ENCODE data around the gene COL6A1. TPM values are rescaled to one million over a fixed set of nuclear protein-coding genes. Genes with fewer than 3 reads are reported as not detected.

Gene COL6A1
- total RNA-seq, 2 experiments from 2014 or later: 8.0 to 8.5 TPM

- ChIA-PET POLR2A (interaction anchor here (1.1 kb wide), 1 partner anchor 9 kb away, joined by 4 read pairs; no protein-coding TSS in a partner anchor), CTCF (no interaction called here)
- Histone ChIP-seq H3K4me3 (ENCODE audit: low read length) (peak overlapping the region; percentile 47), H3K9me3 (ENCODE audit: control insufficient read depth in 1 of 2, insufficient read depth in 1 of 2, low read length in 2 of 2) (peaks cover 0 to 8% of the 10 kb centered on the region in 2 experiments), H3K27me3 (ENCODE audit: control insufficient read depth in 1 of 2, insufficient read depth in 2 of 2, low read length in 2 of 2) (peaks cover 5 to 6% of the 10 kb centered on the region in 2 experiments), H3K36me3 (ENCODE audit: insufficient read depth, low read length) (no peaks in the 10 kb centered on the region), H3K4me1 (ENCODE audit: insufficient read depth, low read length) (peaks cover 32% of the 10 kb centered on the region), H3K27ac (ENCODE audit: low read depth in 1 of 2, low read length in 2 of 2) (no peak overlapping the region)
- Mint-ChIP-seq H3K27ac (no peak overlapping the region), H3K4me3 (peak overlapping the region; percentile 76), H3K27me3 (peaks cover 4% of the 10 kb centered on the region), H3K9me3 (no peaks in the 10 kb centered on the region), H3K36me3 (ENCODE audit: low read depth) (no peaks in the 10 kb centered on the region), H3K4me1 (ENCODE audit: low read depth) (peaks cover 5% of the 10 kb centered on the region)
- intact Hi-C loops (cut with DNase I, micrococcal nuclease): loop anchor here in 1 of 2 experiments (5.0 to 10.0 kb wide), 4 partner anchors 95 to 427 kb away; partner anchors contain the start of gene PCBP3
- ATAC-seq (ENCODE audit: poor library complexity): peak; percentile 5
- DNase-seq: peak in 1 of 14 experiments; percentile 39
- TF ChIP-seq, protein P1, sequence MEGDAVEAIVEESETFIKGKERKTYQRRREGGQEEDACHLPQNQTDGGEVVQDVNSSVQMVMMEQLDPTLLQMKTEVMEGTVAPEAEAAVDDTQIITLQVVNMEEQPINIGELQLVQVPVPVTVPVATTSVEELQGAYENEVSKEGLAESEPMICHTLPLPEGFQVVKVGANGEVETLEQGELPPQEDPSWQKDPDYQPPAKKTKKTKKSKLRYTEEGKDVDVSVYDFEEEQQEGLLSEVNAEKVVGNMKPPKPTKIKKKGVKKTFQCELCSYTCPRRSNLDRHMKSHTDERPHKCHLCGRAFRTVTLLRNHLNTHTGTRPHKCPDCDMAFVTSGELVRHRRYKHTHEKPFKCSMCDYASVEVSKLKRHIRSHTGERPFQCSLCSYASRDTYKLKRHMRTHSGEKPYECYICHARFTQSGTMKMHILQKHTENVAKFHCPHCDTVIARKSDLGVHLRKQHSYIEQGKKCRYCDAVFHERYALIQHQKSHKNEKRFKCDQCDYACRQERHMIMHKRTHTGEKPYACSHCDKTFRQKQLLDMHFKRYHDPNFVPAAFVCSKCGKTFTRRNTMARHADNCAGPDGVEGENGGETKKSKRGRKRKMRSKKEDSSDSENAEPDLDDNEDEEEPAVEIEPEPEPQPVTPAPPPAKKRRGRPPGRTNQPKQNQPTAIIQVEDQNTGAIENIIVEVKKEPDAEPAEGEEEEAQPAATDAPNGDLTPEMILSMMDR (IDR thresholded peaks at IDR 0.05): no peak
Observed at GRCh38 chr21:45982092-45982757, 655 bp downstream of the COL6A1 start.

- peak in 2 of 14 experiments; percentile 4 to 33 for DNase-seq
- ChIA-PET CTCF (interaction anchor here (1.2 kb wide), 1 partner anchor 9 kb away, joined by 5 read pairs; no protein-coding TSS in a partner anchor), POLR2A (interaction anchor here (1.1 kb wide), 1 partner anchor 10 kb away, joined by 4 read pairs; no protein-coding TSS in a partner anchor)
- Histone ChIP-seq H3K27me3 (ENCODE audit: control insufficient read depth in 1 of 2, insufficient read depth in 2 of 2, low read length in 2 of 2) (peaks cover 2 to 6% of the 10 kb centered on the region in 2 experiments), H3K9me3 (ENCODE audit: control insufficient read depth in 1 of 2, insufficient read depth in 1 of 2, low read length in 2 of 2) (peaks cover 0 to 8% of the 10 kb centered on the region in 2 experiments), H3K4me3 (ENCODE audit: low read length) (no peak overlapping the region), H3K4me1 (ENCODE audit: insufficient read depth, low read length) (peaks cover 28% of the 10 kb centered on the region), H3K27ac (ENCODE audit: low read depth in 1 of 2, low read length in 2 of 2) (no peak overlapping the region), H3K36me3 (ENCODE audit: insufficient read depth, low read length) (no peaks in the 10 kb centered on the region)
- peaks cover 4% of the 10 kb centered on the region for H3K27me3 Mint-ChIP-seq
- TF ChIP-seq, protein P1 (IDR thresholded peaks at IDR 0.05): no peak
- H3K27ac Mint-ChIP-seq: no peak overlapping the region
- peaks cover 5% of the 10 kb centered on the region for H3K4me1 Mint-ChIP-seq (ENCODE audit: low read depth)
- H3K9me3 Mint-ChIP-seq: no peaks in the 10 kb centered on the region
- H3K36me3 Mint-ChIP-seq (ENCODE audit: low read depth): no peaks in the 10 kb centered on the region
- no peak for ATAC-seq (ENCODE audit: poor library complexity)
- peak overlapping the region; percentile 76 for H3K4me3 Mint-ChIP-seq
- intact Hi-C loops (cut with DNase I, micrococcal nuclease): loop anchor here in 1 of 2 experiments (5.0 to 10.0 kb wide), 4 partner anchors 96 to 428 kb away; partner anchors contain the start of gene PCBP3
Observed at GRCh38 chr21:45982758-45983648, 1.4 kb downstream of the COL6A1 start.

- no peak overlapping the region for H3K27ac ChIP-seq (ENCODE audit: low read depth in 1 of 2, low read length in 2 of 2)
- H3K4me1 ChIP-seq (ENCODE audit: insufficient read depth, low read length): peaks cover 24% of the 10 kb centered on the region
- POLR2A ChIA-PET: no interaction called here
- H3K4me3 ChIP-seq (ENCODE audit: low read length): no peak overlapping the region
- peaks cover 1% of the 10 kb centered on the region for H3K4me1 Mint-ChIP-seq (ENCODE audit: low read depth)
- no peaks in the 10 kb centered on the region for H3K9me3 Mint-ChIP-seq
- H3K27ac Mint-ChIP-seq: no peak overlapping the region
- intact Hi-C loops (cut with DNase I, micrococcal nuclease): loop anchor here in 1 of 2 experiments (5.0 to 10.0 kb wide), 4 partner anchors 96 to 429 kb away; partner anchors contain the start of gene PCBP3
- no peak for ATAC-seq (ENCODE audit: poor library complexity)
- peaks cover 2 to 6% of the 10 kb centered on the region in 2 experiments for H3K27me3 ChIP-seq (ENCODE audit: control insufficient read depth in 1 of 2, insufficient read depth in 2 of 2, low read length in 2 of 2)
- CTCF ChIA-PET: interaction anchor here (1.2 kb wide), 1 partner anchor 10 kb away, joined by 5 read pairs; no protein-coding TSS in a partner anchor
- peaks cover under 1% of the 10 kb centered on the region for H3K27me3 Mint-ChIP-seq
- H3K9me3 ChIP-seq (ENCODE audit: control insufficient read depth in 1 of 2, insufficient read depth in 1 of 2, low read length in 2 of 2): peaks cover 0 to 8% of the 10 kb centered on the region in 2 experiments
- H3K36me3 Mint-ChIP-seq (ENCODE audit: low read depth): no peaks in the 10 kb centered on the region
- H3K36me3 ChIP-seq (ENCODE audit: insufficient read depth, low read length): no peaks in the 10 kb centered on the region
- DNase-seq: peak in 1 of 14 experiments; percentile 3
- H3K4me3 Mint-ChIP-seq: no peak overlapping the region
- TF ChIP-seq, protein P1 (IDR thresholded peaks at IDR 0.05): no peak
Observed at GRCh38 chr21:45983649-45983965, 2.0 kb downstream of the COL6A1 start.

Measured in CD4-positive, alpha-beta T cell (primary cell).